IMR-90 (cell line): ENCODE measurements around the gene B4GALT5. TPM values are rescaled to one million over a fixed set of nuclear protein-coding genes. Genes with fewer than 3 reads are reported as not detected.

ENCODE experiments used
- ATAC-seq: fragments of 200-7000 bp; cut with Tn5 transposase; 2 replicates; pipeline ENCODE4 v1.9.1; 2020; ENCODE audit warnings: low read depth, mild to moderate bottlenecking, moderate library complexity
- BruUV-seq: library from RNA; stranded (reverse); fragments of 400-500 nt; replicated peaks from 2 replicates; lab custom pipeline; 2021; lab: Mats Ljungman, UMichigan
- CTCF ChIA-PET: fragments of 300-600 bp; formaldehyde crosslinking; extraction: SDS; loops from one replicate; lab custom pipeline; 2021; ENCODE audit warnings: antibody characterized with exemption; lab: Yijun Ruan, JAX
- POLR2A ChIA-PET: fragments of 300-600 bp; sonication (Branson Sonifier 250); formaldehyde crosslinking; loops from one replicate; lab custom pipeline; 2022; ENCODE audit warnings: antibody characterized with exemption; ENCODE audit not compliant: unreplicated experiment; lab: Charles Lee
- DNase-seq: peaks from one replicate; pipeline ENCODE4 v3.0.0; 2013
- H2AFZ ChIP-seq: replicated peaks from 2 replicates; pipeline ENCODE3; 2013; ENCODE audit warnings: low read length, mild to moderate bottlenecking; ENCODE audit not compliant: poor library complexity
- H2AK5ac ChIP-seq: 2 replicates; pipeline ENCODE4 v1.6.1; 2013; ENCODE audit warnings: low read depth, low read length, inconsistent platforms
- H2AK9ac ChIP-seq: replicated peaks from 2 replicates; pipeline ENCODE3; 2013; ENCODE audit warnings: mild to moderate bottlenecking, low read depth, low read length, moderate library complexity; ENCODE audit not compliant: poor library complexity
- H2BK120ac ChIP-seq: 2 replicates; pipeline ENCODE4 v1.6.1; 2013; ENCODE audit warnings: low read depth, low read length, inconsistent platforms
- H2BK15ac ChIP-seq: 3 replicates; pipeline ENCODE4 v1.6.1; 2013; ENCODE audit warnings: low read depth, low read length, inconsistent platforms
- H2BK20ac ChIP-seq: 2 replicates; pipeline ENCODE4 v1.6.1; 2013; ENCODE audit warnings: low read depth, mild to moderate bottlenecking, inconsistent platforms, low read length, moderate library complexity
- H2BK5ac ChIP-seq: 2 replicates; pipeline ENCODE4 v1.6.1; 2013; ENCODE audit warnings: mild to moderate bottlenecking, low read depth, low read length, inconsistent platforms; ENCODE audit not compliant: poor library complexity, severe bottlenecking
- H3K14ac ChIP-seq: replicated peaks from 2 replicates; pipeline ENCODE4 v1.6.1; 2013; ENCODE audit warnings: low read depth, low read length, inconsistent platforms
- H3K18ac ChIP-seq: 2 replicates; pipeline ENCODE4 v1.6.1; 2013; ENCODE audit warnings: low read depth, low read length, control low read depth
- H3K23ac ChIP-seq: 2 replicates; pipeline ENCODE4 v1.6.1; 2013; ENCODE audit warnings: low read depth, low read length, inconsistent platforms
- H3K27ac ChIP-seq: 2 replicates; pipeline ENCODE4 v1.5.1; 2013; ENCODE audit warnings: mild to moderate bottlenecking, control low read depth, low read length; ENCODE audit not compliant: insufficient read depth
- H3K27me3 ChIP-seq: 2 replicates; pipeline ENCODE4 v1.6.1; 2013; ENCODE audit warnings: low read length; ENCODE audit not compliant: control insufficient read depth, insufficient read depth
- H3K36me3 ChIP-seq: 2 replicates; pipeline ENCODE4 v1.6.1; 2013; ENCODE audit warnings: low read length, mixed read lengths; ENCODE audit not compliant: control insufficient read depth, insufficient read depth
- H3K4ac ChIP-seq: 2 replicates; pipeline ENCODE4 v1.6.1; 2013; ENCODE audit warnings: low read depth, low read length, inconsistent platforms
- H3K4me1 ChIP-seq: 2 replicates; pipeline ENCODE4 v1.6.1; 2013; ENCODE audit warnings: low read length, mixed read lengths; ENCODE audit not compliant: control insufficient read depth, insufficient read depth
- H3K4me2 ChIP-seq: 2 replicates; pipeline ENCODE4 v1.6.1; 2013; ENCODE audit warnings: low read depth, mild to moderate bottlenecking, control low read depth, low read length, moderate library complexity
- H3K4me3 ChIP-seq: 2 replicates; pipeline ENCODE4 v1.5.1; 2013; ENCODE audit warnings: low read depth, mild to moderate bottlenecking, control low read depth, low read length, moderate library complexity; ENCODE audit not compliant: insufficient read depth
- H3K56ac ChIP-seq: 2 replicates; pipeline ENCODE4 v1.6.1; 2013; ENCODE audit warnings: low read length, inconsistent platforms; ENCODE audit not compliant: insufficient read depth; ENCODE audit errors: extremely low read depth
- H3K79me1 ChIP-seq, 2 experiments: 2 replicates each; pipeline ENCODE4 v1.6.1; 2013; ENCODE audit warnings: low read length in 2 of 2, inconsistent platforms in 1 of 2, low read depth in 1 of 2
- H3K9ac ChIP-seq: 2 replicates; pipeline ENCODE4 v1.6.1; 2013; ENCODE audit warnings: low read depth, low read length, control low read depth
- H3K9me1 ChIP-seq: 2 replicates; pipeline ENCODE4 v1.6.1; 2013; ENCODE audit warnings: low read length, inconsistent platforms; ENCODE audit not compliant: insufficient read depth
- H3K9me3 ChIP-seq: 2 replicates; pipeline ENCODE4 v1.6.1; 2013; ENCODE audit warnings: low read length; ENCODE audit not compliant: control insufficient read depth, insufficient read depth
- H4K20me1 ChIP-seq: 2 replicates; pipeline ENCODE4 v1.6.1; 2013; ENCODE audit warnings: low read length, inconsistent platforms; ENCODE audit not compliant: insufficient read depth
- H4K5ac ChIP-seq: 2 replicates; pipeline ENCODE4 v1.6.1; 2013; ENCODE audit warnings: mild to moderate bottlenecking, low read depth, low read length, control low read depth
- H4K8ac ChIP-seq, 2 experiments: 2 replicates each; pipeline ENCODE4 v1.6.1; 2013; ENCODE audit warnings: low read depth in 2 of 2, low read length in 2 of 2, control low read depth in 1 of 2, inconsistent platforms in 1 of 2
- H4K91ac ChIP-seq: 2 replicates; pipeline ENCODE4 v1.6.1; 2013; ENCODE audit warnings: low read depth, low read length, inconsistent platforms; ENCODE audit not compliant: insufficient read depth
- CHD1 ChIP-seq: IDR thresholded peaks from 2 replicates; pipeline ENCODE4 v1.6.1; 2012; ENCODE audit warnings: low read depth, low read length, improper control_type of control experiment
- FOS ChIP-seq: fragments of 150-350 bp; IDR thresholded peaks from 2 replicates; pipeline ENCODE4 v1.6.1; 2016; ENCODE audit warnings: low read depth, low read length
- MAFK ChIP-seq: IDR thresholded peaks from 2 replicates; pipeline ENCODE4 v1.6.1; 2012; ENCODE audit warnings: low read depth, low read length, improper control_type of control experiment
- MAZ ChIP-seq: IDR thresholded peaks from 2 replicates; pipeline ENCODE4 v1.6.1; 2012; ENCODE audit warnings: low read depth, mild to moderate bottlenecking, low read length, improper control_type of control experiment, moderate library complexity, borderline replicate concordance
- NFE2L2 ChIP-seq: fragments of 150-350 bp; IDR thresholded peaks from 2 replicates; pipeline ENCODE4 v1.6.1; 2016; ENCODE audit warnings: low read depth, mild to moderate bottlenecking, low read length
- POLR2A ChIP-seq: IDR thresholded peaks from 2 replicates; pipeline ENCODE4 v1.6.1; 2012; ENCODE audit warnings: mild to moderate bottlenecking, low read depth, low read length
- RAD21 ChIP-seq: IDR thresholded peaks from 2 replicates; pipeline ENCODE4 v1.6.1; 2012; ENCODE audit warnings: low read length, improper control_type of control experiment
- RCOR1 ChIP-seq: IDR thresholded peaks from 2 replicates; pipeline ENCODE4 v1.6.1; 2012; ENCODE audit warnings: mild to moderate bottlenecking, low read length, improper control_type of control experiment; ENCODE audit not compliant: insufficient replicate concordance
- RFX5 ChIP-seq: IDR thresholded peaks from 2 replicates; pipeline ENCODE4 v1.8.0; 2012; ENCODE audit warnings: low read depth, mild to moderate bottlenecking, low read length, moderate library complexity
- SMC3 ChIP-seq: fragments of 150-350 bp; IDR thresholded peaks from 2 replicates; pipeline ENCODE4 v1.6.1; 2016; ENCODE audit warnings: low read depth, mild to moderate bottlenecking, antibody characterized with exemption, low read length, moderate library complexity
- WGBS, 2 experiments: methylation state at CpG; one replicate each; pipeline versions ENCODE4 v1.1.5 to v1.1.7; 2013; ENCODE audit warnings: missing lambda C conversion rate in 2 of 2; ENCODE audit not compliant: insufficient read length in 1 of 2; ENCODE audit errors: extremely low coverage in 2 of 2; 5-methylcytosine and 5-hydroxymethylcytosine counted together
- dilution Hi-C: fragments of 300-500 bp; cut with HindIII; formaldehyde crosslinking; loops from one replicate; pipeline ENCODE4 v1.14.3; 2018; ENCODE audit warnings: low sequenced_read_pairs; ENCODE audit not compliant: unreplicated experiment
- in situ Hi-C: fragments of 300-500 bp; cut with MboI; formaldehyde crosslinking; loops from 3 replicates; pipeline ENCODE4 v1.14.3; 2019; ENCODE audit warnings: low sequenced_read_pairs, inconsistent platforms, mixed read lengths
- intact Hi-C: fragments of 100-400 bp; cut with micrococcal nuclease; formaldehyde crosslinking; loops from 2 replicates; pipeline ENCODE4 v1.10.0; 2022
- polyA plus RNA-seq, 3 experiments: library from polyadenylated mRNA; depleted of rRNA; stranded (reverse); fragments of >200 nt; gene quantifications; 2 replicates each; pipeline ENCODE4 v1.2.3, GENCODE V29; 2012; ENCODE audit warnings: low replicate concordance in 1 of 3
- total RNA-seq: library from RNA; depleted of rRNA; stranded (reverse); fragments of >200 nt; gene quantifications from 2 replicates; pipeline ENCODE4 v1.2.3, GENCODE V29; 2012
- TF ChIP-seq, protein P1 (sequence below): fragments of 150-350 bp; IDR thresholded peaks from 2 replicates; pipeline ENCODE4 v1.6.1; 2017; ENCODE audit warnings: mild to moderate bottlenecking, antibody characterized with exemption, low read length, low read depth

B4GALT5 gene
- total and polyA plus RNA-seq, 2 of the 4 experiments (the other 2 are of a cell fraction) = 11.3 to 20.4 TPM

DNA sequence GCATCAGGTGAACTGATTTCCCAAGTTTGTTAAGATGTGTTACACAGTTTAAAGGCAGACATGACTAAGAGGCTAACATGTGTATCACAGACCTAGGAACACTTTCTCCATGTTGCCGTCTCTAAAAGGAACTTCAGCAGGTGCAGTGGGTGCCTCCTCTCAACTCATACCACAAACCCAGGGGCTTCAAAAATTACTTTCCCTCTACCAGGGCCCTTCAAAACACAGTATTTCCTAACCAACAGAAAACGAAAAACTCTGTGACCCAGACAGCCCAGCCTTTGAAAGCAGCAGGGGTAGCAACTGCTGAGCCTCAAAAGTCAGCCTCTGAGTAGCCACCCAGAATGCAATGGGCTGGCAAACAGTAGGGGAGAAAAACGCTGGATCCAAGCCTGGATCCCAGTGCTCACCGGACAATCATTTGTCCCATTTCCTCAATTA, 28.5 kb downstream of the B4GALT5 start:
- no peak overlapping the region for H4K91ac ChIP-seq
- POLR2A ChIA-PET = no interaction called here
- BruUV-seq = no TSS peak
- CTCF ChIA-PET = no interaction called here
- H3K36me3 ChIP-seq = no peaks in the 10 kb centered on the region
- dilution Hi-C loops = no loop called here
- intact Hi-C loops = no loop called here
- no peak overlapping the region; the same call in 1 of the 2 replicates for H3K18ac ChIP-seq
- H3K4me3 ChIP-seq = no peak overlapping the region
- no peak overlapping the region for H2BK15ac ChIP-seq
- H3K9me3 ChIP-seq = no peaks in the 10 kb centered on the region
- H3K23ac ChIP-seq = peak overlapping the region; percentile 60; the same call in 1 of the 2 replicates
- peaks cover 62% of the 10 kb centered on the region for H4K20me1 ChIP-seq
- 0 out of 2 replicates have a peak overlapping the region, but pooled peaks have one; percentile 4 for H3K4me2 ChIP-seq
- 60% methylated on average over 1 of the region's 4 CpGs; no CpG with 5 or more reads in 1 of the 2 experiments for WGBS, 2 experiments
- TF ChIP-seq MAFK (no peak), RCOR1 (no peak), RFX5 (no peak), NFE2L2 (no peak), POLR2A (no peak), MAZ (no peak), CHD1 (no peak), SMC3 (no peak), FOS (no peak), RAD21 (no peak)
- TF ChIP-seq, protein P1, sequence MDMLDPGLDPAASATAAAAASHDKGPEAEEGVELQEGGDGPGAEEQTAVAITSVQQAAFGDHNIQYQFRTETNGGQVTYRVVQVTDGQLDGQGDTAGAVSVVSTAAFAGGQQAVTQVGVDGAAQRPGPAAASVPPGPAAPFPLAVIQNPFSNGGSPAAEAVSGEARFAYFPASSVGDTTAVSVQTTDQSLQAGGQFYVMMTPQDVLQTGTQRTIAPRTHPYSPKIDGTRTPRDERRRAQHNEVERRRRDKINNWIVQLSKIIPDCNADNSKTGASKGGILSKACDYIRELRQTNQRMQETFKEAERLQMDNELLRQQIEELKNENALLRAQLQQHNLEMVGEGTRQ = no peak
- peaks cover 7% of the 10 kb centered on the region for H3K4me1 ChIP-seq
- peak overlapping the region; percentile 48; the same call in 1 of the 2 replicates for H3K4ac ChIP-seq
- DNase-seq = no peak
- no peak overlapping the region for H2BK120ac ChIP-seq
- no peak overlapping the region for H3K56ac ChIP-seq
- peaks cover 21% of the 10 kb centered on the region for H3K9me1 ChIP-seq
- no peak overlapping the region for H2BK5ac ChIP-seq
- H3K27me3 ChIP-seq = no peaks in the 10 kb centered on the region
- no peak overlapping the region; a peak in 1 of 4 replicates for H4K8ac ChIP-seq
- no peak overlapping the region for H4K5ac ChIP-seq
- peak overlapping the region; percentile 37; the same call in 1 of the 2 replicates for H2BK20ac ChIP-seq
- H2AK9ac ChIP-seq = peak overlapping the region; percentile 0
- H3K14ac ChIP-seq = 0 out of 2 replicates have a peak overlapping the region, but pooled peaks have one; percentile 2
- peak overlapping the region; percentile 70; the same call in 1 of the 2 replicates for H3K27ac ChIP-seq
- peaks cover 37 to 81% of the 10 kb centered on the region in 2 experiments for H3K79me1 ChIP-seq
- in situ Hi-C loops = no loop called here
- peak overlapping the region; percentile 23; the same call in 1 of the 2 replicates for H2AK5ac ChIP-seq
- no peak for ATAC-seq
- H3K9ac ChIP-seq = no peak overlapping the region; the same call in 1 of the 2 replicates
- H2AFZ ChIP-seq = no peak overlapping the region
